HG03103 (cell line): ENCODE data around the gene KRT74.
"Not testable (repeated sequence)": the region's sequence is repeated elsewhere in the genome, so short reads cannot be mapped to it uniquely, and the experiment has no call there.

Experiments used
- ATAC-seq: cut with Tn5 transposase; IDR thresholded peaks from one replicate; pipeline ENCODE4 v1.9.1; 2021; ENCODE audit warnings: low read depth; ENCODE audit not compliant: unreplicated experiment

KRT74 gene

GRCh38 chr12:52603314-52603713 is 29.7 kb upstream of the KRT74 start:
- ATAC-seq: no peak

- ATAC-seq: no peak
Measured at GRCh38 chr12:52602552-52602951, 28.9 kb upstream of the KRT74 start.

- no peak for ATAC-seq
Measured at GRCh38 chr12:52601671-52602070, 28.0 kb upstream of the KRT74 start.

GRCh38 chr12:52600941-52601481 is 27.4 kb upstream of the KRT74 start, which contains the start of gene KRT72:
KRT72 (minus strand) TSS chr12:52601463; CDS start chr12:52601452, 11 bp downstream.
- no peak for ATAC-seq

- no peak for ATAC-seq
Measured at GRCh38 chr12:52600475-52600874, 26.8 kb upstream of the KRT74 start.

GRCh38 chr12:52600071-52600470 is 26.4 kb upstream of the KRT74 start:
- no peak for ATAC-seq

- ATAC-seq: no peak
Measured at GRCh38 chr12:52598966-52599365, 25.3 kb upstream of the KRT74 start.

GRCh38 chr12:52594237-52594636 is 20.6 kb upstream of the KRT74 start:
- ATAC-seq: not testable (repeated sequence)

- ATAC-seq: no peak
Measured at GRCh38 chr12:52591521-52591920, 17.9 kb upstream of the KRT74 start.

- ATAC-seq: no peak
Measured at GRCh38 chr12:52590021-52590420, 16.4 kb upstream of the KRT74 start.

- no peak for ATAC-seq
Measured at GRCh38 chr12:52587563-52587962, 13.9 kb upstream of the KRT74 start.

GRCh38 chr12:52585946-52586345 is 12.3 kb upstream of the KRT74 start:
- no peak for ATAC-seq

GRCh38 chr12:52585066-52585465 is 11.4 kb upstream of the KRT74 start:
- ATAC-seq: no peak

GRCh38 chr12:52584156-52584682 is 10.6 kb upstream of the KRT74 start:
- no peak for ATAC-seq

GRCh38 chr12:52582971-52583456 is 9.4 kb upstream of the KRT74 start:
- ATAC-seq: no peak

GRCh38 chr12:52582486-52582885 is 8.8 kb upstream of the KRT74 start:
- ATAC-seq: no peak

GRCh38 chr12:52581481-52581880 is 7.8 kb upstream of the KRT74 start:
- ATAC-seq: no peak

- ATAC-seq: no peak
Measured at GRCh38 chr12:52581066-52581465, 7.4 kb upstream of the KRT74 start.

GRCh38 chr12:52580496-52580895 is 6.9 kb upstream of the KRT74 start:
- ATAC-seq: no peak

GRCh38 chr12:52579468-52580465 is 6.1 kb upstream of the KRT74 start:
- no peak for ATAC-seq

GRCh38 chr12:52578469-52578868 is 4.8 kb upstream of the KRT74 start:
- ATAC-seq: no peak
